HCT116 (cell line): ENCODE results near the gene BPIFB1. TPM values are rescaled to one million over a fixed set of nuclear protein-coding genes. Genes with fewer than 3 reads are reported as not detected.

Source experiments
- ATAC-seq: fragments of 200-7000 bp; cut with Tn5 transposase; 2 replicates; pipeline ENCODE4 v1.9.1; 2020; ENCODE audit warnings: mild to moderate bottlenecking, moderate library complexity
- BruUV-seq: library from RNA; stranded (reverse); fragments of 400-500 nt; replicated peaks from 2 replicates; lab custom pipeline; 2021; lab: Mats Ljungman, UMichigan
- CTCF ChIA-PET: fragments of 300-600 bp; sonication (Branson Sonifier 250); formaldehyde crosslinking; loops from one replicate; lab custom pipeline; 2021; ENCODE audit warnings: antibody characterized with exemption; lab: Charles Lee
- POLR2A ChIA-PET: fragments of 300-600, 350-600 bp; sonication (Branson Sonifier 250); formaldehyde crosslinking; loops from one replicate; lab custom pipeline; 2021; ENCODE audit warnings: antibody characterized with exemption; lab: Charles Lee
- RAD21 ChIA-PET, 2 experiments: fragments of 300-600 bp; sonication (Branson Sonifier 250); formaldehyde crosslinking; loops; one replicate each; lab custom pipeline; 2023; ENCODE audit warnings: low total read pairs in 2 of 2; ENCODE audit not compliant: uncharacterized antibody in 2 of 2, unreplicated experiment in 2 of 2, low non-redundant PET in 1 of 2; lab: Charles Lee
- DNase-seq: peaks from one replicate; pipeline ENCODE4 v3.0.0-alpha.2; 2010; ENCODE audit warnings: low read depth, low spot score
- H2AFZ ChIP-seq: fragments of 200-600 bp; shearing (Covaris generic), sonication (generic); 2 replicates; pipeline ENCODE4 v1.6.1; 2017; ENCODE audit warnings: low read depth, mixed run types, mixed read lengths, antibody characterized with exemption, low read length; ENCODE audit not compliant: poor library complexity, severe bottlenecking
- H3K27ac ChIP-seq: 2 replicates; pipeline ENCODE4 v1.5.1; 2012; ENCODE audit warnings: low read depth, low read length
- H3K27me3 ChIP-seq: fragments of 200-600 bp; sonication (generic); 2 replicates; pipeline ENCODE4 v1.6.1; 2016; ENCODE audit warnings: mixed run types, low read length, mixed read lengths; ENCODE audit not compliant: insufficient read depth
- H3K36me3 ChIP-seq, 2 experiments: fragments of 200-500 bp in 1 of 2; fragments of 200-600 bp in 1 of 2; sonication (Bioruptor generic) in 1 of 2; sonication (generic) in 1 of 2; 2 replicates each; pipeline versions ENCODE4 v1.5.1 to v1.6.1; 2014 to 2016; ENCODE audit warnings: low read length in 2 of 2, inconsistent platforms in 1 of 2, mixed read lengths in 1 of 2, mixed run types in 1 of 2; ENCODE audit not compliant: insufficient read depth in 2 of 2, control insufficient read depth in 1 of 2
- H3K4me1 ChIP-seq, 2 experiments: fragments of 200-600 bp in 1 of 2; sonication (generic) in 1 of 2; 2 replicates each; pipeline versions ENCODE4 v1.5.1 to v1.6.1; 2012 to 2017; ENCODE audit warnings: low read length in 2 of 2, inconsistent platforms in 1 of 2, mild to moderate bottlenecking in 1 of 2, mixed read lengths in 1 of 2, mixed run types in 1 of 2, moderate library complexity in 1 of 2; ENCODE audit not compliant: insufficient read depth in 2 of 2, control insufficient read depth in 1 of 2
- H3K4me2 ChIP-seq: fragments of 200-600 bp; sonication (generic); 2 replicates; pipeline ENCODE4 v1.6.1; 2017; ENCODE audit warnings: mixed run types, low read length, mixed read lengths
- H3K4me3 ChIP-seq, 2 experiments: fragments of 200-600 bp in 1 of 2; sonication (generic) in 1 of 2; replicated peaks in 1 of 2; 2 replicates each; pipeline ENCODE4 v1.5.1; 2011 to 2016; ENCODE audit warnings: low read length in 2 of 2, control low read depth in 1 of 2, low read depth in 1 of 2, mild to moderate bottlenecking in 1 of 2, mixed read lengths in 1 of 2, mixed run types in 1 of 2
- H3K79me2 ChIP-seq: fragments of 200-600 bp; sonication (generic); 2 replicates; pipeline ENCODE4 v1.6.1; 2017; ENCODE audit warnings: mild to moderate bottlenecking, mixed run types, low read length, moderate library complexity, mixed read lengths; ENCODE audit not compliant: insufficient read depth
- H3K9ac ChIP-seq: fragments of 200-600 bp; sonication (generic); 2 replicates; pipeline ENCODE4 v1.6.1; 2016; ENCODE audit warnings: low read length, mixed read lengths
- H3K9me2 ChIP-seq: fragments of 200-600 bp; sonication (generic), shearing (Covaris generic); 2 replicates; pipeline ENCODE4 v1.6.1; 2017; ENCODE audit warnings: mixed run types, mild to moderate bottlenecking, moderate library complexity; ENCODE audit not compliant: insufficient read depth
- H3K9me3 ChIP-seq, 2 experiments: fragments of 200-500 bp in 1 of 2; fragments of 200-600 bp in 1 of 2; sonication (Bioruptor generic) in 1 of 2; sonication (generic) in 1 of 2; 2 replicates each; pipeline ENCODE4 v1.6.1; 2014 to 2017; ENCODE audit warnings: low read length in 2 of 2, mixed read lengths in 2 of 2, inconsistent platforms in 1 of 2, low read depth in 1 of 2, mild to moderate bottlenecking in 1 of 2, mixed run types in 1 of 2, moderate library complexity in 1 of 2; ENCODE audit not compliant: control insufficient read depth in 1 of 2, insufficient read depth in 1 of 2
- H4K20me1 ChIP-seq: fragments of 200-600 bp; sonication (generic), shearing (Covaris generic); 2 replicates; pipeline ENCODE4 v1.6.1; 2017; ENCODE audit warnings: mixed run types, mild to moderate bottlenecking, moderate library complexity; ENCODE audit not compliant: insufficient read depth
- CEBPB ChIP-seq: IDR thresholded peaks from 2 replicates; pipeline ENCODE4 v1.6.1; 2012; ENCODE audit warnings: low read depth
- EZH2phosphoT487 ChIP-seq: fragments of 200-600 bp; IDR thresholded peaks from 2 replicates; pipeline ENCODE4 v1.6.1; 2018; ENCODE audit warnings: antibody characterized with exemption, borderline replicate concordance
- FOSL1 ChIP-seq: IDR thresholded peaks from 2 replicates; pipeline ENCODE4 v1.6.1; 2012; ENCODE audit warnings: low read depth
- JUND ChIP-seq: IDR thresholded peaks from 2 replicates; pipeline ENCODE4 v1.6.1; 2012
- POLR2A ChIP-seq: IDR thresholded peaks from 2 replicates; pipeline ENCODE4 v1.7.0; 2011; ENCODE audit warnings: borderline replicate concordance; ENCODE audit not compliant: insufficient read depth, insufficient read length; ENCODE audit errors: extremely low read depth
- POLR2AphosphoS5 ChIP-seq: IDR thresholded peaks from 2 replicates; pipeline ENCODE4 v1.6.1; 2011; ENCODE audit warnings: mild to moderate bottlenecking, low read depth, low read length, moderate library complexity
- RAD21 ChIP-seq: IDR thresholded peaks from 2 replicates; pipeline ENCODE4 v1.6.1; 2012; ENCODE audit warnings: low read depth, mild to moderate bottlenecking
- TCF7L2 ChIP-seq: IDR thresholded peaks from 2 replicates; pipeline ENCODE4 v1.7.0; 2011; ENCODE audit warnings: borderline replicate concordance, inconsistent platforms; ENCODE audit not compliant: insufficient read depth, insufficient read length; ENCODE audit errors: extremely low read depth
- YY1 ChIP-seq: IDR thresholded peaks from 2 replicates; pipeline ENCODE4 v1.6.1; 2011; ENCODE audit warnings: low read length, low read depth, moderate library complexity, mild to moderate bottlenecking; ENCODE audit not compliant: insufficient replicate concordance; ENCODE audit errors: extremely low read depth
- ZBTB33 ChIP-seq: IDR thresholded peaks from 2 replicates; pipeline ENCODE4 v1.6.1; 2011; ENCODE audit warnings: mild to moderate bottlenecking, low read length, moderate library complexity; ENCODE audit not compliant: insufficient replicate concordance; ENCODE audit errors: extremely low read depth
- ZFX ChIP-seq: fragments of 450-650 bp; IDR thresholded peaks from 2 replicates; pipeline ENCODE4 v1.6.1; 2017
- ZNF274 ChIP-seq: fragments of 200-500 bp; sonication (Bioruptor generic); IDR thresholded peaks from 2 replicates; pipeline ENCODE4 v1.6.1; 2014; ENCODE audit warnings: mild to moderate bottlenecking, low read depth, low read length, inconsistent platforms
- intact Hi-C: fragments of 100-400 bp; cut with micrococcal nuclease; formaldehyde crosslinking; loops from 2 replicates; pipeline ENCODE4 v1.10.0; 2022
- total RNA-seq: library from RNA; stranded (reverse); gene quantifications from one replicate; pipeline ENCODE4 v1.2.1, GENCODE V29; 2021; ENCODE audit not compliant: unreplicated experiment

The BPIFB1 gene
- total RNA-seq, 1 experiment from 2014 or later = 0.17 TPM

- ATAC-seq (no peak), DNase-seq (no peak)
- intact Hi-C loops = loop anchor here (5.0 kb wide), 1 partner anchor 194 kb away; no protein-coding TSS in a partner anchor
These were observed 7.8 kb downstream of the BPIFB1 start for GRCh38 chr20:33290852-33291251.

More at GRCh38 chr20:33290852-33291251, 7.8 kb downstream of the BPIFB1 start:
- Histone ChIP-seq H4K20me1 (no peaks in the 10 kb centered on the region), H3K4me3 (no peak overlapping the region), H3K79me2 (no peaks in the 10 kb centered on the region), H3K9me3 (no peaks in the 10 kb centered on the region), H3K36me3 (no peaks in the 10 kb centered on the region), H3K27me3 (peaks cover 25% of the 10 kb centered on the region; the same call in 1 of the 2 replicates), H3K4me1 (no peaks in the 10 kb centered on the region), H2AFZ (no peak overlapping the region), H3K4me2 (no peak overlapping the region), H3K9me2 (no peaks in the 10 kb centered on the region), H3K27ac (no peak overlapping the region), H3K9ac (no peak overlapping the region)
- ChIA-PET POLR2A (no interaction called here), CTCF (interaction anchor here (2.6 kb wide), 1 partner anchor 28 kb away, joined by 32 read pairs; no protein-coding TSS in a partner anchor), RAD21 (no interaction called here)
- TF ChIP-seq POLR2AphosphoS5 (no peak), POLR2A (no peak), TCF7L2 (no peak), JUND (no peak), ZBTB33 (no peak), ZNF274 (no peak), ZFX (no peak), CEBPB (no peak), EZH2phosphoT487 (no peak), YY1 (no peak), FOSL1 (no peak), RAD21 (no peak)
- BruUV-seq = no TSS peak
